HUES6 (cell line): Measurements from ENCODE around the gene B4GALT6.

Source experiments
- H3K27ac ChIP-seq: 2 replicates; pipeline ENCODE4 v1.7.0; 2013; ENCODE audit warnings: low read depth, mild to moderate bottlenecking, low read length, inconsistent platforms
- H3K27me3 ChIP-seq: 2 replicates; pipeline ENCODE4 v1.6.1; 2013; ENCODE audit warnings: low read length; ENCODE audit not compliant: control insufficient read depth, insufficient read depth
- H3K36me3 ChIP-seq: 2 replicates; pipeline ENCODE4 v1.6.1; 2013; ENCODE audit warnings: low read length; ENCODE audit not compliant: control insufficient read depth, insufficient read depth
- H3K4me1 ChIP-seq: 2 replicates; pipeline ENCODE4 v1.6.1; 2013; ENCODE audit warnings: low read length; ENCODE audit not compliant: control insufficient read depth, insufficient read depth
- H3K4me3 ChIP-seq: 2 replicates; pipeline ENCODE4 v1.5.1; 2013; ENCODE audit warnings: low read depth, low read length
- H3K9ac ChIP-seq: one replicate; pipeline ENCODE4 v1.6.1; 2013; ENCODE audit warnings: mild to moderate bottlenecking, low read length
- H3K9me3 ChIP-seq: 2 replicates; pipeline ENCODE4 v1.6.1; 2013; ENCODE audit warnings: low read depth, low read length; ENCODE audit not compliant: control insufficient read depth, insufficient read depth

B4GALT6 gene

DNA sequence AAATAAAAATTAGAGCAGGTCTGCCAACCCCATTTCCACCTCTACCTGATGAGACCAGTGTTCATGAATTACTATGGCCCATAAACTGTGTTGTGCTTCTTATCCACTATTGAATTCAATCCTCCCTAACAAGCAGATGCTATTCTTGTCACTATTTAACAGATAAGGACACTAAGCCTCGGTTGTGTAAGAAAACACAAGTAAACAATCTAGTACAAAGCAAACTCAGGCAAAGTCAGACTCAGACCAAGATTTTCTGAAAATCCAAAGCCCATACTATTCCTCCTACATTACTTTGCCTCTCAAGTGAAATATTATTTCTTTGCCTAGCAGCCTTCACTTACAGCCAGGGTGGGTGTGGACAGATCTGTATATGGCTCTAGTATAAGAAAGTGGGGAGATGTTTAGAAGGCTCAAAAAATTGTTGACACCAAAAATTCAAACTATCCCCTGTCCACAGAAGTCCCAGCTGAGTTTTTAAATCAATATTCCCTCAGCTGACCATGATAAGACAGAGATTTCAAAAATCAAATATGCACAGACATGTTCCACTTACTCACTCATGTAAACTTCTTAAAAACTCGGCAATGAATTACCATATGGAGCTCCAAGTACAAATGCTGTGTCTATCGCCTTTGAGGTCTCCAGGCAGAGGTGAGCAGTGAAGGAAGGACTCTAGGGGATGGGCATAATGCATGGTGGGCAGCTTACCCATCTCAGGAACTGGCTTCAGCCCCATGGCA lies 108.7 kb downstream of the B4GALT6 start:
- Histone ChIP-seq H3K27ac (no peak overlapping the region), H3K4me3 (no peak overlapping the region), H3K4me1 (peaks cover 7% of the 10 kb centered on the region; the same call in 1 of the 2 replicates), H3K9me3 (no peaks in the 10 kb centered on the region), H3K27me3 (no peaks in the 10 kb centered on the region), H3K36me3 (no peaks in the 10 kb centered on the region), H3K9ac (no peak overlapping the region)

DNA sequence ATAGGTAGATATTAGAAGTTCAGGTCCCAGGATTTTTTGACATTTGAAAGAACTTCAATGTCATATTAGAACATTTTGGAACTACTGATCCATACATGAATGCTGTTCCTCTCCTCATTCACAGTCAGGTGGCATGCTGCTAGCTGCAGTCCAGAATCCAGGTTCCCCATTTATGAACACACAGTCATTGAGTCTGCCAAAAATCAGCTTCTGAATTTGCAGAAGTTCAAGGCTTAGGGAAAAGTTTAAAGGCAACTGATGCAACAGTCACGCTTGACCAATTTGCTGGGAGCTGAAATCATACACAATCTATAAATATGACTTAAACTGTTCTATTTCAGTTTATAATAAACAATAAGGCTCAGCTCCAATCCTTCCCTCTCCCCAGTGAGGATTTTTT lies 110.0 kb downstream of the B4GALT6 start:
- Histone ChIP-seq H3K4me3 (no peak overlapping the region), H3K9ac (no peak overlapping the region), H3K27me3 (no peaks in the 10 kb centered on the region), H3K4me1 (peaks cover 7% of the 10 kb centered on the region; the same call in 1 of the 2 replicates), H3K9me3 (no peaks in the 10 kb centered on the region), H3K36me3 (no peaks in the 10 kb centered on the region), H3K27ac (no peak overlapping the region)
